Liver (tissue), 9 donors: ENCODE measurements around the gene FLNC. TPM values are rescaled to one million over a fixed set of nuclear protein-coding genes. Genes with fewer than 3 reads are reported as not detected.

Source experiments
- DNase-seq: peaks from one replicate; pipeline ENCODE4 v3.0.0-alpha.2; 2017; ENCODE audit warnings: low spot score
- H3K27ac ChIP-seq, 2 donors: one replicate each; pipeline ENCODE4 v1.7.0; 2013; ENCODE audit warnings: inconsistent platforms in 2 of 2, low read length in 2 of 2, control low read depth in 1 of 2, low read depth in 1 of 2, mild to moderate bottlenecking in 1 of 2
- H3K27me3 ChIP-seq, 4 donors: one replicate each; pipeline versions ENCODE4 v1.6.1 to v1.7.0; 2013; ENCODE audit warnings: low read length in 3 of 4, inconsistent platforms in 1 of 4, mild to moderate bottlenecking in 1 of 4, moderate library complexity in 1 of 4; ENCODE audit not compliant: control insufficient read depth in 4 of 4, insufficient read depth in 4 of 4
- H3K36me3 ChIP-seq, 4 donors: one replicate each; pipeline versions ENCODE4 v1.6.1 to v1.7.0; 2013; ENCODE audit warnings: low read length in 3 of 4, mild to moderate bottlenecking in 3 of 4, low read depth in 1 of 4, moderate library complexity in 1 of 4; ENCODE audit not compliant: control insufficient read depth in 4 of 4, insufficient read depth in 3 of 4
- H3K4me1 ChIP-seq, 4 donors: one replicate each; pipeline versions ENCODE4 v1.6.1 to v1.7.0; 2013; ENCODE audit warnings: low read length in 3 of 4, mild to moderate bottlenecking in 3 of 4, moderate library complexity in 1 of 4; ENCODE audit not compliant: control insufficient read depth in 4 of 4, insufficient read depth in 4 of 4
- H3K4me3 ChIP-seq, 3 donors: one replicate each; pipeline versions ENCODE4 v1.6.1 to v1.7.0; 2013; ENCODE audit warnings: low read length in 3 of 3, control low read depth in 1 of 3, low read depth in 1 of 3, mild to moderate bottlenecking in 1 of 3
- H3K9ac ChIP-seq, 2 donors: one replicate each; pipeline ENCODE4 v1.7.0; 2013; ENCODE audit warnings: low read length in 2 of 2, mild to moderate bottlenecking in 2 of 2, moderate library complexity in 2 of 2, control low read depth in 1 of 2, low read depth in 1 of 2
- H3K9me3 ChIP-seq, 4 donors: one replicate each; pipeline versions ENCODE4 v1.6.1 to v1.7.0; 2013; ENCODE audit warnings: low read length in 3 of 4; ENCODE audit not compliant: control insufficient read depth in 4 of 4
- EGR1 ChIP-seq, 2 donors: IDR thresholded peaks; 2 replicates each; pipeline ENCODE4 v1.6.1; 2016 to 2018; ENCODE audit warnings: antibody characterized with exemption in 2 of 2, low read depth in 2 of 2
- FOXA1 ChIP-seq: IDR thresholded peaks from 2 replicates; pipeline ENCODE4 v1.6.1; 2016; ENCODE audit warnings: antibody characterized with exemption
- HNF4A ChIP-seq, 2 donors: conservative IDR thresholded peaks; 2 replicates each; pipeline ENCODE4 v1.6.1; 2016; ENCODE audit warnings: antibody characterized with exemption in 2 of 2, mild to moderate bottlenecking in 2 of 2
- HNF4G ChIP-seq: IDR thresholded peaks from 2 replicates; pipeline ENCODE4 v1.6.1; 2016; ENCODE audit warnings: antibody characterized with exemption
- JUND ChIP-seq, 2 donors: IDR thresholded peaks; 2 replicates each; pipeline ENCODE4 v1.6.1; 2016; ENCODE audit warnings: antibody characterized with exemption in 2 of 2
- NR2F2 ChIP-seq: IDR thresholded peaks from 2 replicates; pipeline ENCODE4 v1.6.1; 2016; ENCODE audit warnings: antibody characterized with exemption
- RAD21 ChIP-seq, 2 donors: IDR thresholded peaks; 2 replicates each; pipeline ENCODE4 v1.6.1; 2016; ENCODE audit warnings: antibody characterized with exemption in 2 of 2, mild to moderate bottlenecking in 2 of 2
- SP1 ChIP-seq: IDR thresholded peaks from 2 replicates; pipeline ENCODE4 v1.6.1; 2018; ENCODE audit warnings: antibody characterized with exemption, mild to moderate bottlenecking
- TAF1 ChIP-seq: conservative IDR thresholded peaks from 2 replicates; pipeline ENCODE4 v1.6.1; 2016; ENCODE audit warnings: antibody characterized with exemption, mild to moderate bottlenecking
- YY1 ChIP-seq: IDR thresholded peaks from 2 replicates; pipeline ENCODE4 v1.6.1; 2016; ENCODE audit warnings: antibody characterized with exemption, mild to moderate bottlenecking
- WGBS: extraction: QIAGEN DNeasy Blood & Tissue Kit; methylation state at CpG from one replicate; pipeline ENCODE4 v1.1.7; 2013; 5-methylcytosine and 5-hydroxymethylcytosine counted together
- polyA plus RNA-seq, 2 donors: library from polyadenylated mRNA; stranded (reverse) in 1 of 2; unstranded in 1 of 2; fragments of 200-250 nt in 1 of 2; fragments of >200 nt in 1 of 2; fragmentation: Nextera tagmentation in 1 of 2; extraction: Ambion mirVana in 1 of 2; gene quantifications; one replicate each; pipeline versions ENCODE4 v1.2.1 to v1.2.3, GENCODE V29; 2013 to 2015
- total RNA-seq, 2 donors: library from RNA; depleted of rRNA; stranded (reverse); fragments of >200 nt; gene quantifications; one replicate each; pipeline ENCODE4 v1.2.3, GENCODE V29; 2014
- TF ChIP-seq, protein P1 (sequence below): fragments of 150-350 bp; IDR thresholded peaks from 2 replicates; pipeline ENCODE4 v1.5.1; 2017; ENCODE audit warnings: improper control_type of control experiment, low read depth, low read length; ENCODE audit not compliant: missing input control
- TF ChIP-seq, protein P2 (sequence below): IDR thresholded peaks from 2 replicates; pipeline ENCODE4 v1.6.1; 2016; ENCODE audit warnings: antibody characterized with exemption
- TF ChIP-seq, protein P3 (sequence below): IDR thresholded peaks from 2 replicates; pipeline ENCODE4 v1.6.1; 2016; ENCODE audit warnings: antibody characterized with exemption
- TF ChIP-seq, protein P4 (sequence below): IDR thresholded peaks from 2 replicates; pipeline ENCODE4 v1.6.1; 2016; ENCODE audit warnings: antibody characterized with exemption, mild to moderate bottlenecking
- donor health status: healthy.
- donor health status: healthy.
- donor health status: healthy.
- donor health status: healthy.
- donor health status: healthy.

FLNC gene
- total and polyA plus RNA-seq, 4 donors = 0.03 to 2.3 (median 0.53) TPM

DNA sequence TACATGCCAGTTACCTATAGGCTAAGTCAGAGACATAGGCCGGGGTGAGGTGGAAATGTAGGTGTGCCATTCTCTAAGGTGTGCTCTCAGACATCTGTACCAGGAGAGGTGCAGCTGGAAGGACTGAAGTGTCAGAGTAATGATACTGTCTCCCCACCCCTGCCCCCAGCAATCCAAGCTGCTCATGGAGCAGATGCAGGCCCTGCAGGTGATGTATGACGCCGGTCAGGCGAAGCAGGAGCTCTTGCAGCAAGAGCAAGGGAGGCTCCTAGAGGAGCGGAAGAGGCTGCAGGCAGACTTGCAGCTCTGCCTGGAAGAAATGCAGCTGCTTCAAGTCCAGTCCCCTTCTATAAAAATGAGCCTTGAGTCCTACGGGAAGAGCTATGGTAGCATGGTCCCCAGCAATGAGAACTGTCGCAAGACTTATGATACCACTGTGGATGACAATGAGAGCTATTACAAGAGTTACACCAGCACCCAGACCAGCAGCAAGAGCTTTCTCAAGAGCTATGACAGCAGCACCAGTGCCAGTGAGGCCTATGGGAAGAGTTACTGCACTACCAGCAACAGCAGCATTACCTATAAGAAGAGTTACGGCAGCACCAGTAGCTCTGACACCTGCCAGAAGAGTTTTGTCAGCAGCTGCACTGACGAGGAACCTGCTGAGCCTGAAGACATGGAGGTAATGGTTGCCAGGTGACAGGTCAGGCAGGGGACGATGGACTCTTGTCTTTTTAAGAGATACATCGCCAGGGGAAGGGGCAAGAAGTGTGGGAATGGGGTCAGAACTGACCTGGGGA, 18.4 kb upstream of the FLNC start (continued):
- TF ChIP-seq, protein P1, sequence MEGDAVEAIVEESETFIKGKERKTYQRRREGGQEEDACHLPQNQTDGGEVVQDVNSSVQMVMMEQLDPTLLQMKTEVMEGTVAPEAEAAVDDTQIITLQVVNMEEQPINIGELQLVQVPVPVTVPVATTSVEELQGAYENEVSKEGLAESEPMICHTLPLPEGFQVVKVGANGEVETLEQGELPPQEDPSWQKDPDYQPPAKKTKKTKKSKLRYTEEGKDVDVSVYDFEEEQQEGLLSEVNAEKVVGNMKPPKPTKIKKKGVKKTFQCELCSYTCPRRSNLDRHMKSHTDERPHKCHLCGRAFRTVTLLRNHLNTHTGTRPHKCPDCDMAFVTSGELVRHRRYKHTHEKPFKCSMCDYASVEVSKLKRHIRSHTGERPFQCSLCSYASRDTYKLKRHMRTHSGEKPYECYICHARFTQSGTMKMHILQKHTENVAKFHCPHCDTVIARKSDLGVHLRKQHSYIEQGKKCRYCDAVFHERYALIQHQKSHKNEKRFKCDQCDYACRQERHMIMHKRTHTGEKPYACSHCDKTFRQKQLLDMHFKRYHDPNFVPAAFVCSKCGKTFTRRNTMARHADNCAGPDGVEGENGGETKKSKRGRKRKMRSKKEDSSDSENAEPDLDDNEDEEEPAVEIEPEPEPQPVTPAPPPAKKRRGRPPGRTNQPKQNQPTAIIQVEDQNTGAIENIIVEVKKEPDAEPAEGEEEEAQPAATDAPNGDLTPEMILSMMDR = no peak
- TF ChIP-seq JUND (IDR thresholded peaks at IDR 0.05) (no peak), NR2F2 (no peak)
- TF ChIP-seq, protein P2, sequence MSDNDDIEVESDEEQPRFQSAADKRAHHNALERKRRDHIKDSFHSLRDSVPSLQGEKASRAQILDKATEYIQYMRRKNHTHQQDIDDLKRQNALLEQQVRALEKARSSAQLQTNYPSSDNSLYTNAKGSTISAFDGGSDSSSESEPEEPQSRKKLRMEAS = no peak

DNA sequence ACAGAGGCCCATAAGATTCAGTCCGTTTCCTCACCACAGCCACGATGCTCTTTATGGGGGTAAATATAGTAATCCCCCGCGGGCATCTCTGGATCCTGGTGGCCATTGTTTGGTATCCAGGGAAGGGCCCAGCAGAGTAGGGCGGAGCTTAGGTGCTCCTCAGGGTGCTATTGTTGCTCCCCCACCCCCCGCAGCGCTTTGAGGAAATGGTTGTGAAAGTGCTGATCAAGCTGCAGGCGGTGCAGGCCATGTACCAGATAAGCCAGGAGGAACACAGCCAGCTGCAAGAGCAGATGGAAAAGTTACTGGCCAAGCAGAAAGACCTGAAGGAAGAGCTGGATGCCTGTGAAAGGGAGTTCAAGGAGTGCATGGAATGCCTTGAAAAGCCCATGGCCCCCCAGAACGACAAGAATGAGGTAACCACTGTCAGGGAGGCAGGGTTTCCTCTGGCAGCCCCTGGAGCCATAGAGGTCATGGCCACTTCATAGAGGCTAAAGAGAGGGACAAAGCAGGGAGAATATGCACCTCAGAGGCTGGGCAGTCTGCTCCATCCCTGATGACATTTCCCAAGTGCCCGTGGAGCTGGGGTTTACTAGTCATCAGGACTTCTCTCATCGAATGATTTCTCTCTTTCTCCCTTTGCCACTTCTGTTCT, 17.6 kb upstream of the FLNC start:
- WGBS = 52% methylated on average over 11 of the region's 11 CpGs
- Histone ChIP-seq H3K27me3 (no peaks in the 10 kb centered on the region), H3K4me1 (no peaks in the 10 kb centered on the region), H3K27ac (no peak overlapping the region), H3K9me3 (no peaks in the 10 kb centered on the region), H3K9ac (no peak overlapping the region), H3K4me3 (no peak overlapping the region), H3K36me3 (no peaks in the 10 kb centered on the region)
- TF ChIP-seq, protein P3, sequence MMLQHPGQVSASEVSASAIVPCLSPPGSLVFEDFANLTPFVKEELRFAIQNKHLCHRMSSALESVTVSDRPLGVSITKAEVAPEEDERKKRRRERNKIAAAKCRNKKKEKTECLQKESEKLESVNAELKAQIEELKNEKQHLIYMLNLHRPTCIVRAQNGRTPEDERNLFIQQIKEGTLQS = no peak
- TF ChIP-seq EGR1 (IDR thresholded peaks at IDR 0.05; ENCODE audit: low read depth in 2 of 2) = no peak
- TF ChIP-seq, protein P4, sequence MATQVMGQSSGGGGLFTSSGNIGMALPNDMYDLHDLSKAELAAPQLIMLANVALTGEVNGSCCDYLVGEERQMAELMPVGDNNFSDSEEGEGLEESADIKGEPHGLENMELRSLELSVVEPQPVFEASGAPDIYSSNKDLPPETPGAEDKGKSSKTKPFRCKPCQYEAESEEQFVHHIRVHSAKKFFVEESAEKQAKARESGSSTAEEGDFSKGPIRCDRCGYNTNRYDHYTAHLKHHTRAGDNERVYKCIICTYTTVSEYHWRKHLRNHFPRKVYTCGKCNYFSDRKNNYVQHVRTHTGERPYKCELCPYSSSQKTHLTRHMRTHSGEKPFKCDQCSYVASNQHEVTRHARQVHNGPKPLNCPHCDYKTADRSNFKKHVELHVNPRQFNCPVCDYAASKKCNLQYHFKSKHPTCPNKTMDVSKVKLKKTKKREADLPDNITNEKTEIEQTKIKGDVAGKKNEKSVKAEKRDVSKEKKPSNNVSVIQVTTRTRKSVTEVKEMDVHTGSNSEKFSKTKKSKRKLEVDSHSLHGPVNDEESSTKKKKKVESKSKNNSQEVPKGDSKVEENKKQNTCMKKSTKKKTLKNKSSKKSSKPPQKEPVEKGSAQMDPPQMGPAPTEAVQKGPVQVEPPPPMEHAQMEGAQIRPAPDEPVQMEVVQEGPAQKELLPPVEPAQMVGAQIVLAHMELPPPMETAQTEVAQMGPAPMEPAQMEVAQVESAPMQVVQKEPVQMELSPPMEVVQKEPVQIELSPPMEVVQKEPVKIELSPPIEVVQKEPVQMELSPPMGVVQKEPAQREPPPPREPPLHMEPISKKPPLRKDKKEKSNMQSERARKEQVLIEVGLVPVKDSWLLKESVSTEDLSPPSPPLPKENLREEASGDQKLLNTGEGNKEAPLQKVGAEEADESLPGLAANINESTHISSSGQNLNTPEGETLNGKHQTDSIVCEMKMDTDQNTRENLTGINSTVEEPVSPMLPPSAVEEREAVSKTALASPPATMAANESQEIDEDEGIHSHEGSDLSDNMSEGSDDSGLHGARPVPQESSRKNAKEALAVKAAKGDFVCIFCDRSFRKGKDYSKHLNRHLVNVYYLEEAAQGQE = no peak
- no peak for TF ChIP-seq HNF4G
- TF ChIP-seq JUND (IDR thresholded peaks at IDR 0.05) = no peak
- no peak for TF ChIP-seq SP1
- TF ChIP-seq RAD21 (IDR thresholded peaks at IDR 0.05) = no peak
- no peak for TF ChIP-seq HNF4A (conservative IDR thresholded peaks at IDR 0.05)
- no peak for TF ChIP-seq TAF1
- TF ChIP-seq YY1 = no peak
- TF ChIP-seq NR2F2 = no peak
- TF ChIP-seq, protein P2 = no peak
- TF ChIP-seq FOXA1 = no peak
- DNase-seq = no peak
